IMR-90 (cell line): ENCODE measurements around the gene CAPZA3. TPM values are rescaled to one million over a fixed set of nuclear protein-coding genes. Genes with fewer than 3 reads are reported as not detected.
A peak's percentile ranks its signal among the peaks of the same experiment; 100 is the strongest.

Experiments
- ATAC-seq: fragments of 200-7000 bp; cut with Tn5 transposase; 2 replicates; pipeline ENCODE4 v1.9.1; 2020; ENCODE audit warnings: low read depth, mild to moderate bottlenecking, moderate library complexity
- BruUV-seq: library from RNA; stranded (reverse); fragments of 400-500 nt; replicated peaks from 2 replicates; lab custom pipeline; 2021; lab: Mats Ljungman, UMichigan
- CTCF ChIA-PET: fragments of 300-600 bp; formaldehyde crosslinking; extraction: SDS; loops from one replicate; lab custom pipeline; 2021; ENCODE audit warnings: antibody characterized with exemption; lab: Yijun Ruan, JAX
- POLR2A ChIA-PET: fragments of 300-600 bp; sonication (Branson Sonifier 250); formaldehyde crosslinking; loops from one replicate; lab custom pipeline; 2022; ENCODE audit warnings: antibody characterized with exemption; ENCODE audit not compliant: unreplicated experiment; lab: Charles Lee
- DNase-seq: peaks from one replicate; pipeline ENCODE4 v3.0.0; 2013
- H2AFZ ChIP-seq: replicated peaks from 2 replicates; pipeline ENCODE3; 2013; ENCODE audit warnings: low read length, mild to moderate bottlenecking; ENCODE audit not compliant: poor library complexity
- H2AK5ac ChIP-seq: 2 replicates; pipeline ENCODE4 v1.6.1; 2013; ENCODE audit warnings: low read depth, low read length, inconsistent platforms
- H2AK9ac ChIP-seq: replicated peaks from 2 replicates; pipeline ENCODE3; 2013; ENCODE audit warnings: mild to moderate bottlenecking, low read depth, low read length, moderate library complexity; ENCODE audit not compliant: poor library complexity
- H2BK120ac ChIP-seq: 2 replicates; pipeline ENCODE4 v1.6.1; 2013; ENCODE audit warnings: low read depth, low read length, inconsistent platforms
- H2BK15ac ChIP-seq: 3 replicates; pipeline ENCODE4 v1.6.1; 2013; ENCODE audit warnings: low read depth, low read length, inconsistent platforms
- H2BK20ac ChIP-seq: 2 replicates; pipeline ENCODE4 v1.6.1; 2013; ENCODE audit warnings: low read depth, mild to moderate bottlenecking, inconsistent platforms, low read length, moderate library complexity
- H2BK5ac ChIP-seq: 2 replicates; pipeline ENCODE4 v1.6.1; 2013; ENCODE audit warnings: mild to moderate bottlenecking, low read depth, low read length, inconsistent platforms; ENCODE audit not compliant: poor library complexity, severe bottlenecking
- H3K14ac ChIP-seq: replicated peaks from 2 replicates; pipeline ENCODE4 v1.6.1; 2013; ENCODE audit warnings: low read depth, low read length, inconsistent platforms
- H3K18ac ChIP-seq: 2 replicates; pipeline ENCODE4 v1.6.1; 2013; ENCODE audit warnings: low read depth, low read length, control low read depth
- H3K23ac ChIP-seq: 2 replicates; pipeline ENCODE4 v1.6.1; 2013; ENCODE audit warnings: low read depth, low read length, inconsistent platforms
- H3K27ac ChIP-seq: 2 replicates; pipeline ENCODE4 v1.5.1; 2013; ENCODE audit warnings: mild to moderate bottlenecking, control low read depth, low read length; ENCODE audit not compliant: insufficient read depth
- H3K27me3 ChIP-seq: 2 replicates; pipeline ENCODE4 v1.6.1; 2013; ENCODE audit warnings: low read length; ENCODE audit not compliant: control insufficient read depth, insufficient read depth
- H3K36me3 ChIP-seq: 2 replicates; pipeline ENCODE4 v1.6.1; 2013; ENCODE audit warnings: low read length, mixed read lengths; ENCODE audit not compliant: control insufficient read depth, insufficient read depth
- H3K4ac ChIP-seq: 2 replicates; pipeline ENCODE4 v1.6.1; 2013; ENCODE audit warnings: low read depth, low read length, inconsistent platforms
- H3K4me1 ChIP-seq: 2 replicates; pipeline ENCODE4 v1.6.1; 2013; ENCODE audit warnings: low read length, mixed read lengths; ENCODE audit not compliant: control insufficient read depth, insufficient read depth
- H3K4me2 ChIP-seq: 2 replicates; pipeline ENCODE4 v1.6.1; 2013; ENCODE audit warnings: low read depth, mild to moderate bottlenecking, control low read depth, low read length, moderate library complexity
- H3K4me3 ChIP-seq: 2 replicates; pipeline ENCODE4 v1.5.1; 2013; ENCODE audit warnings: low read depth, mild to moderate bottlenecking, control low read depth, low read length, moderate library complexity; ENCODE audit not compliant: insufficient read depth
- H3K56ac ChIP-seq: 2 replicates; pipeline ENCODE4 v1.6.1; 2013; ENCODE audit warnings: low read length, inconsistent platforms; ENCODE audit not compliant: insufficient read depth; ENCODE audit errors: extremely low read depth
- H3K79me1 ChIP-seq, 2 experiments: 2 replicates each; pipeline ENCODE4 v1.6.1; 2013; ENCODE audit warnings: low read length in 2 of 2, inconsistent platforms in 1 of 2, low read depth in 1 of 2
- H3K9ac ChIP-seq: 2 replicates; pipeline ENCODE4 v1.6.1; 2013; ENCODE audit warnings: low read depth, low read length, control low read depth
- H3K9me1 ChIP-seq: 2 replicates; pipeline ENCODE4 v1.6.1; 2013; ENCODE audit warnings: low read length, inconsistent platforms; ENCODE audit not compliant: insufficient read depth
- H3K9me3 ChIP-seq: 2 replicates; pipeline ENCODE4 v1.6.1; 2013; ENCODE audit warnings: low read length; ENCODE audit not compliant: control insufficient read depth, insufficient read depth
- H4K20me1 ChIP-seq: 2 replicates; pipeline ENCODE4 v1.6.1; 2013; ENCODE audit warnings: low read length, inconsistent platforms; ENCODE audit not compliant: insufficient read depth
- H4K5ac ChIP-seq: 2 replicates; pipeline ENCODE4 v1.6.1; 2013; ENCODE audit warnings: mild to moderate bottlenecking, low read depth, low read length, control low read depth
- H4K8ac ChIP-seq, 2 experiments: 2 replicates each; pipeline ENCODE4 v1.6.1; 2013; ENCODE audit warnings: low read depth in 2 of 2, low read length in 2 of 2, control low read depth in 1 of 2, inconsistent platforms in 1 of 2
- H4K91ac ChIP-seq: 2 replicates; pipeline ENCODE4 v1.6.1; 2013; ENCODE audit warnings: low read depth, low read length, inconsistent platforms; ENCODE audit not compliant: insufficient read depth
- BHLHE40 ChIP-seq: fragments of 150-350 bp; IDR thresholded peaks from 2 replicates; pipeline ENCODE4 v1.6.1; 2016; ENCODE audit warnings: mild to moderate bottlenecking, low read depth, low read length
- CEBPB ChIP-seq: IDR thresholded peaks from 2 replicates; pipeline ENCODE4 v1.6.1; 2012; ENCODE audit warnings: low read depth, low read length, improper control_type of control experiment
- NFE2L2 ChIP-seq: fragments of 150-350 bp; IDR thresholded peaks from 2 replicates; pipeline ENCODE4 v1.6.1; 2016; ENCODE audit warnings: low read depth, mild to moderate bottlenecking, low read length
- WGBS, 2 experiments: methylation state at CpG; one replicate each; pipeline versions ENCODE4 v1.1.5 to v1.1.7; 2013; ENCODE audit warnings: missing lambda C conversion rate in 2 of 2; ENCODE audit not compliant: insufficient read length in 1 of 2; ENCODE audit errors: extremely low coverage in 2 of 2; 5-methylcytosine and 5-hydroxymethylcytosine counted together
- dilution Hi-C: fragments of 300-500 bp; cut with HindIII; formaldehyde crosslinking; loops from one replicate; pipeline ENCODE4 v1.14.3; 2018; ENCODE audit warnings: low sequenced_read_pairs; ENCODE audit not compliant: unreplicated experiment
- in situ Hi-C: fragments of 300-500 bp; cut with MboI; formaldehyde crosslinking; loops from 3 replicates; pipeline ENCODE4 v1.14.3; 2019; ENCODE audit warnings: low sequenced_read_pairs, inconsistent platforms, mixed read lengths
- intact Hi-C: fragments of 100-400 bp; cut with micrococcal nuclease; formaldehyde crosslinking; loops from 2 replicates; pipeline ENCODE4 v1.10.0; 2022
- polyA plus RNA-seq, 3 experiments: library from polyadenylated mRNA; depleted of rRNA; stranded (reverse); fragments of >200 nt; gene quantifications; 2 replicates each; pipeline ENCODE4 v1.2.3, GENCODE V29; 2012; ENCODE audit warnings: low replicate concordance in 1 of 3
- total RNA-seq: library from RNA; depleted of rRNA; stranded (reverse); fragments of >200 nt; gene quantifications from 2 replicates; pipeline ENCODE4 v1.2.3, GENCODE V29; 2012

The CAPZA3 gene
- total and polyA plus RNA-seq, 2 of the 4 experiments (the other 2 are of a cell fraction), result not detected

GRCh38 chr12:18716236-18716635 is 21.7 kb upstream of the CAPZA3 start:
- no peak for DNase-seq

More at GRCh38 chr12:18716236-18716635, 21.7 kb upstream of the CAPZA3 start:
- no peak for ATAC-seq
- no peaks in the 10 kb centered on the region for H3K79me1 ChIP-seq
- ChIA-PET CTCF (no interaction called here), POLR2A (no interaction called here)
- H3K9me3 ChIP-seq, result no peaks in the 10 kb centered on the region
- H3K56ac ChIP-seq, result no peak overlapping the region
- no peak overlapping the region for H3K23ac ChIP-seq
- no peak overlapping the region for H3K14ac ChIP-seq
- no TSS peak for BruUV-seq
- no peak overlapping the region for H4K8ac ChIP-seq
- no peak overlapping the region for H2AFZ ChIP-seq
- H3K9me1 ChIP-seq, result peaks cover 2% of the 10 kb centered on the region
- no peak overlapping the region for H2BK120ac ChIP-seq
- no CpG with 5 or more reads among the region's 1 CpG for WGBS, 2 experiments
- H4K5ac ChIP-seq, result no peak overlapping the region
- no peak overlapping the region for H3K9ac ChIP-seq
- H4K20me1 ChIP-seq, result no peaks in the 10 kb centered on the region
- no peak overlapping the region for H3K4ac ChIP-seq
- no peaks in the 10 kb centered on the region for H3K27me3 ChIP-seq
- H3K4me3 ChIP-seq, result no peak overlapping the region
- H3K36me3 ChIP-seq, result no peaks in the 10 kb centered on the region
- H2BK20ac ChIP-seq, result no peak overlapping the region
- H4K91ac ChIP-seq, result no peak overlapping the region; the same call in 1 of the 2 replicates
- intact Hi-C loops (no loop called here), in situ Hi-C loops (no loop called here), dilution Hi-C loops (no loop called here)
- no peak overlapping the region for H2AK5ac ChIP-seq
- no peak overlapping the region for H2AK9ac ChIP-seq
- no peak overlapping the region for H3K4me2 ChIP-seq
- no peak overlapping the region for H2BK5ac ChIP-seq
- no peak for TF ChIP-seq BHLHE40
- TF ChIP-seq NFE2L2, result no peak
- 0 out of 2 replicates have a peak, but pooled peaks have one; percentile 31 for TF ChIP-seq CEBPB
- no peak overlapping the region for H3K27ac ChIP-seq
- H3K4me1 ChIP-seq, result peaks cover 3% of the 10 kb centered on the region
- no peak overlapping the region for H3K18ac ChIP-seq
- H2BK15ac ChIP-seq, result no peak overlapping the region
